Erythroblast (primary cell): ENCODE results near the gene FSHR.

Experiments used
- GATA1 ChIP-seq: IDR thresholded peaks from 2 replicates; pipeline ENCODE4 v1.6.1; 2011; ENCODE audit warnings: low read depth, mild to moderate bottlenecking, control low read depth, low read length, moderate library complexity
- POLR2A ChIP-seq: IDR thresholded peaks from 2 replicates; pipeline ENCODE4 v1.6.1; 2011; ENCODE audit warnings: mild to moderate bottlenecking, low read length

DNA sequence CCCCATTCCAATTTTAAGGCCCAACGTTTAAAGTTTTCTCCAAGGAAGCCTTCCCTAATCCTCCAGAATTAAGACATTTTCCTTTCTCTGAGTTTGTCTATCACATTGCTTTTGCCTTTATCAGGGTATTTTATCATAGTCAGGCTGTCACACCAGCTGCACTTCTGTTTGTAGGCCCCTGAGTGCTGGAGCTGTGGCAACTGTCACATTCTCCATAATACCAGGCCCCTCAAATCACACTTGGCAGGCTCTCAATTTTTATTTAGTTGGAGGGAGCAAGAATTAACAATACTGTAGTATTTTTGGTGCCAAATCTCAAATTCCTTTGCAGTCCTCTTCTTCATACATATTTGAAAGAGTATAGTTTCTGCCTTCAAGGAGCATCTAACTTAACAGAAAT lies 122.2 kb downstream of the FSHR start:
- TF ChIP-seq POLR2A, result no peak
- no peak for TF ChIP-seq GATA1
